GM18505 (cell line): ENCODE data around the gene CDYL.

ENCODE experiments used
- ATAC-seq: cut with Tn5 transposase; IDR thresholded peaks from one replicate; pipeline ENCODE4 v1.9.1; 2021; ENCODE audit not compliant: unreplicated experiment
- POLR2A ChIP-seq: IDR thresholded peaks from 4 replicates; pipeline ENCODE4 v1.6.1; 2011; ENCODE audit warnings: borderline replicate concordance; ENCODE audit not compliant: insufficient read depth, insufficient read length; ENCODE audit errors: extremely low read depth

Gene CDYL

DNA sequence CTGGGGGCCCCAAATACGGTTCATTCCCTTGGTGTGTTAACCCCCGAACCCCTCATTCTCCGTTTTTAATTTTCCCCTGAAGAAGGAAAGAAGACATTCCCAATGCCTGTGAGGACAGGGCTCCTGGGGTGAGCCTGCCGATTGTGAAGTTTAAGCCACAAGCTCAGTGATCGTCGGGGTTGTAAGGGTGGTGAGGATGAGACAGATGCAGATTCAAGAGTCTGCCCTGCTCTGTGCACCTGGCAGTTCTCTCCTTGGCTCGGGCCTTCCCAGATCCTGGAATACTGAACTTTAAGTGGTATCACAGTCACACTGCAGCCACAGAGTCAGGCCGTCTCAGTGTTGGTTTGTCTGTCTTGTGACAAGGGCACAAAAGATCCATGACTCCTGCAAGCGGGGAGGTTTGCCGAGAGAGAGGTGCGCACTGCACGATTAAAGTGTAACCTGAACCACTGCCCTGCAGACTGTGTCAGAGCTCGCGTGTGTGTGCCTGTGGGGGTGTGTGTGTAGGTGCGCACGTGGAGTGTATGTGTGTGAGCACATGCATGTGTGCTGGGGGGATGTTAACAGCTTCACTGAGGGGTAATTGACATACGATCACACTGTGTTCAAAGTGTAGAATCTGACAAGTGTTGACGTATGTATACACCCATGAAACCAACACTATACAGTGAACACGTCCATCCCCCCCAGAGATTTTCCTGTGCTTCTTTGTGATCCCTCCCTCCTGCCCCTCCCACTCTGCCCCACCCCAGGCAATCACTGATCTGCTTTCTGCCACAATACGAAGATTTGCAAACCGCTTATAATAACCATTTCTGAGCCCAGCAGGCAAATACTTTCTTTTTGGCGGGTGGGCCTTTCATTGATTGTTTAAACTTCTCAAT lies 188.7 kb downstream of the CDYL start:
- TF ChIP-seq POLR2A: no peak
- no peak for ATAC-seq

DNA sequence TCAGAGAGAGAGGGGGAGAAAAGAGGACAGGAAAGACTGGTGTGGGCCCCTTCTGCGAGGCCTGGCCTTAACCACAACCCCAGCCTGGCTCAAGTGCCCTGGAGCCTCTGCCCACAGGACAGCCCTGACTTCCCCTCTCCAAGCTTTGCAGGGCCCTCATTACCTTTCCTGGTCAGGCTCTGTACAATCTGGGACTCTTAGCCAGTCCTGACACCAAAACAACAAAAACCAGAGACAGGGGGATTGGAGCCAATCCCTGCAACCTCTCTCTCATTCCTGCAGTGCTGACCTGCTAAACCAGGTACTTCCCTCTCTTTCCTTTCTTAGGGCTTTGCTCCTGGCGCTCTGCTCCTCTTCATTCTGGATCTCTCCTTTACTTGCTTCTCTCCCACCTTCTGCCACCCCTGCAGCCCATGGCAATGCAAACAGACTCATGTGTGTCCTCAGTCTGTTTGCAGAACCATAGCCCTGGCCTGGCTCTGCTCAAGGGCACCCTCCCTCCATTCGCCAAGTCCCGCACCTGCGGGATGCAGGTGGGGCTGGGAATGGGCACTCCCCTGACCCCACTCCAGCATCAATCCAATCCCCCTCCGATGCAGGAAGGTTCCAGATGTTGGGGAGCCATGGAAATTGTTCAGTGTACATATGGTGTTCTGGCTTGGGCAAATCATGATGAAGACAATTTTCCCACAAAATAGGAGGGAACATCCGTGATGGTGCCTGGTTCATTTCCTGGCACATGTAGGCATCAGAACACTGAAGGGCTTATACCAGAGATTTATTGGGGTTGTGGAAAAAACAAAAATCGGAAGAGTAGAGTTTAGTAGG lies 189.6 kb downstream of the CDYL start:
- no peak for TF ChIP-seq POLR2A
- ATAC-seq: no peak

DNA sequence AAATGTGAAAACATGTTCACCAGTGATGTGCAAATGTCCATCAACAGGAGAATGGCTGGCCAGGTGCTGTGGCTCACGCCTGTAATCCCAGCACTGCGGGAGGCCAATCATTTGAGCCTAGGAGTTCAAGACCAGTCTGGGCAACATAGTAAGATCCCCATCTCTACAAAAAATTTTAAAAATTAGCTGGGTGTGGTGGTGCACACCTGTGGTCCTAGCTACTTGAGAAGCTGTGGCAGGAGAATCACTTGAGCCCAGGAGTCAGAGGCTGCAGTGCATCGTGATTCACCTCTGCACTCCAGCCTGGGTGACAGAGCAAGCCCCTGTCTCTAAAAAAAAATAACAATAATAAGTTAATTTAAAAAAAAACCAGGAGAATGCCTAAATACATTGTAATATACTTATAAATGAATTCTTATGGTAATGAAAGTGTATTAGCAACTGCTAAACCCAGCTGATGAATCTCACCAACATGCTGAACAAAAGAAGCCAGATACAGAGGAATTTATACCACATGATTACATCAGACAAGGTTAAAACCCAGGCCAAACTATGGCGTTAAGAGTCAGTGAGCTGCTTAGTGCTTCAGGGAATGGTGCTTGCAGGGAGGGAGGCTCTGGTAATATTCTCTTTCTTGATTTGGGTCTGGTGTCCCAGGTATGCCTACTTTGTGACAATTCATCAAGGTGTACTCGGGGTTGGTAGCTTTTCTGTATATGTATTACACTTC lies 191.3 kb downstream of the CDYL start:
- no peak for ATAC-seq
- no peak for TF ChIP-seq POLR2A

GRCh38 chr6:4969609-4970285 lies 193.5 kb downstream of the CDYL start:
- no peak for ATAC-seq
- TF ChIP-seq POLR2A: no peak

- TF ChIP-seq POLR2A: no peak
- no peak for ATAC-seq
Measured at GRCh38 chr6:4970739-4971395, 194.7 kb downstream of the CDYL start.

GRCh38 chr6:4971851-4972250 lies 195.6 kb downstream of the CDYL start:
- no peak for ATAC-seq
- no peak for TF ChIP-seq POLR2A

- TF ChIP-seq POLR2A: no peak
- ATAC-seq: no peak
Measured at GRCh38 chr6:4972438-4972837, 196.2 kb downstream of the CDYL start.

GRCh38 chr6:4973415-4973814 lies 197.2 kb downstream of the CDYL start:
- no peak for ATAC-seq
- no peak for TF ChIP-seq POLR2A

GRCh38 chr6:4973982-4974745 lies 198.0 kb downstream of the CDYL start:
- ATAC-seq: no peak
- no peak for TF ChIP-seq POLR2A

GRCh38 chr6:4974962-4975361 lies 198.8 kb downstream of the CDYL start:
- no peak for ATAC-seq
- no peak for TF ChIP-seq POLR2A

DNA sequence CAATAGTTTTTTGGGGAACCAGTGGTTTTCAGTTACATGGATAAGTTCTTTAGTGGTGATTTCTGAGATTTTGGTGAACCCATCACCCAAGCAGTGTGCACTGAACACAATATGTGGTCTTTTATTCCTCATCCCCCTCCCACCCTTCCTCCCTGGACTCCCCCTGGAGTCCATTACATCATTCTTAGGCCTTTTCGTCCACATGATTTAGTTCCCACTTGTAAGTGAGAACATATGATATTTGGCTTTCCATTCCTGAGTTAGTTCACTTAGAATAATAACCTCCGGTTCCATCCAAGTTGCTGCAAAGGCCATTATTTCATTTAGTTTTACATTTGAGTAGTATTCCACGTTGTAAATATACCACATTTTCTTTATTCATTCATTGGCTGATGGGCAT lies 199.3 kb downstream of the CDYL start:
- no peak for ATAC-seq
- no peak for TF ChIP-seq POLR2A

GRCh38 chr6:4977468-4977867 lies 201.3 kb downstream of the CDYL start:
- ATAC-seq: no peak
- TF ChIP-seq POLR2A: no peak
